H1 (cell line): ENCODE measurements around the gene PKP1. TPM values are rescaled to one million over a fixed set of nuclear protein-coding genes. Genes with fewer than 3 reads are reported as not detected.

ENCODE experiments used
- CTCF ChIA-PET: fragments of 300-600 bp; sonication (Branson Sonifier 250); formaldehyde crosslinking; loops from one replicate; lab custom pipeline; 2021; ENCODE audit not compliant: partially characterized antibody; lab: Charles Lee
- POLR2A ChIA-PET: fragments of 300-600 bp; sonication (Branson Sonifier 250); formaldehyde crosslinking; loops from one replicate; lab custom pipeline; 2021; ENCODE audit warnings: inconsistent platforms; ENCODE audit not compliant: partially characterized antibody; lab: Charles Lee
- DNase-seq, 2 experiments: peaks; one replicate each; pipeline versions ENCODE4 v3.0.0 to v3.0.0-alpha.2; 2010 to 2022; ENCODE audit warnings: low spot score in 2 of 2, low read depth in 1 of 2, mixed read lengths in 1 of 2
- FAIRE-seq: peaks from 2 replicates; lab custom pipeline; 2011; peaks lifted over from hg19 to GRCh38; lab: Jason Lieb, UNC
- H2AFZ ChIP-seq: 2 replicates; pipeline ENCODE4 v1.8.1; 2012; ENCODE audit warnings: low read length, inconsistent platforms
- H2AK5ac ChIP-seq: 2 replicates; pipeline ENCODE4 v1.6.1; 2013; ENCODE audit warnings: low read depth, low read length
- H2BK120ac ChIP-seq: replicated peaks from 2 replicates; pipeline ENCODE3; 2013; ENCODE audit warnings: low read depth, low read length, inconsistent platforms
- H2BK12ac ChIP-seq: 2 replicates; pipeline ENCODE4 v1.6.1; 2013; ENCODE audit warnings: low read depth, low read length
- H2BK15ac ChIP-seq: 2 replicates; pipeline ENCODE4 v1.6.1; 2013; ENCODE audit warnings: low read length
- H2BK20ac ChIP-seq: 2 replicates; pipeline ENCODE4 v1.6.1; 2013; ENCODE audit warnings: low read length
- H2BK5ac ChIP-seq: 2 replicates; pipeline ENCODE4 v1.6.1; 2013; ENCODE audit warnings: low read depth, low read length
- H3K14ac ChIP-seq: 2 replicates; pipeline ENCODE4 v1.6.1; 2013; ENCODE audit warnings: inconsistent platforms; ENCODE audit not compliant: insufficient read length
- H3K18ac ChIP-seq: 2 replicates; pipeline ENCODE4 v1.6.1; 2013; ENCODE audit warnings: low read length; ENCODE audit errors: extremely low read depth
- H3K23ac ChIP-seq: 2 replicates; pipeline ENCODE4 v1.6.1; 2013; ENCODE audit warnings: inconsistent platforms; ENCODE audit not compliant: insufficient read length
- H3K23me2 ChIP-seq: 2 replicates; pipeline ENCODE4 v1.6.1; 2013; ENCODE audit warnings: low read depth, low read length
- H3K27ac ChIP-seq: 2 replicates; pipeline ENCODE4 v1.6.1; 2011; ENCODE audit warnings: low read depth, low read length, inconsistent platforms
- H3K27me3 ChIP-seq, 4 experiments: replicated peaks in 1 of 4; 1 replicate in 1 of 4; 2 replicates in 3 of 4; pipeline versions ENCODE4 v1.6.1 to v1.8.1; 2011 to 2013; ENCODE audit warnings: low read length in 3 of 4, mild to moderate bottlenecking in 3 of 4, inconsistent platforms in 2 of 4, mixed read lengths in 2 of 4, moderate library complexity in 1 of 4; ENCODE audit not compliant: control insufficient read depth in 3 of 4, insufficient read depth in 3 of 4; ENCODE audit errors: extremely low read depth in 1 of 4
- H3K36me3 ChIP-seq, 4 experiments: 2 replicates each; pipeline versions ENCODE4 v1.6.1 to v1.8.1; 2011 to 2013; ENCODE audit warnings: mild to moderate bottlenecking in 4 of 4, low read length in 3 of 4, moderate library complexity in 2 of 4, control low read depth in 1 of 4, inconsistent platforms in 1 of 4; ENCODE audit not compliant: insufficient read depth in 4 of 4, control insufficient read depth in 2 of 4
- H3K4ac ChIP-seq: replicated peaks from 2 replicates; pipeline ENCODE3; 2013; ENCODE audit warnings: low read length, low read depth, mixed read lengths, inconsistent platforms; ENCODE audit not compliant: insufficient read length
- H3K4me1 ChIP-seq, 4 experiments: replicated peaks in 1 of 4; 1 replicate in 1 of 4; 2 replicates in 3 of 4; pipeline versions ENCODE4 v1.6.1 to v1.8.1; 2011 to 2013; ENCODE audit warnings: low read length in 3 of 4, inconsistent platforms in 2 of 4, mixed read lengths in 1 of 4; ENCODE audit not compliant: insufficient read depth in 4 of 4, control insufficient read depth in 3 of 4
- H3K4me2 ChIP-seq, 2 experiments: 2 replicates each; pipeline versions ENCODE4 v1.6.1 to v1.8.1; 2011 to 2013; ENCODE audit warnings: low read depth in 2 of 2, low read length in 2 of 2, control low read depth in 1 of 2, inconsistent platforms in 1 of 2, mild to moderate bottlenecking in 1 of 2; ENCODE audit not compliant: insufficient read depth in 1 of 2
- H3K4me3 ChIP-seq, 4 experiments: fragments of 200-600, 300-600 bp in 1 of 4; sonication (generic), shearing (Covaris generic), sonication (Bioruptor Twin) in 1 of 4; 2 replicates each; pipeline versions ENCODE4 v1.5.1 to v1.8.1; 2011 to 2016; ENCODE audit warnings: low read length in 4 of 4, low read depth in 3 of 4, control low read depth in 2 of 4, inconsistent platforms in 2 of 4, mild to moderate bottlenecking in 2 of 4, mixed read lengths in 1 of 4, moderate library complexity in 1 of 4; ENCODE audit not compliant: insufficient read depth in 2 of 4; ENCODE audit errors: extremely low read depth in 1 of 4
- H3K56ac ChIP-seq: replicated peaks from 2 replicates; pipeline ENCODE3; 2013; ENCODE audit warnings: low read depth, mild to moderate bottlenecking, mixed read lengths, low read length, inconsistent platforms; ENCODE audit not compliant: insufficient read length
- H3K79me1 ChIP-seq: 2 replicates; pipeline ENCODE4 v1.6.1; 2013; ENCODE audit warnings: low read depth, low read length, control low read depth
- H3K79me2 ChIP-seq, 2 experiments: 2 replicates each; pipeline versions ENCODE4 v1.6.1 to v1.8.1; 2012 to 2013; ENCODE audit warnings: low read length in 2 of 2, mild to moderate bottlenecking in 2 of 2, inconsistent platforms in 1 of 2; ENCODE audit not compliant: insufficient read depth in 2 of 2, control insufficient read depth in 1 of 2
- H3K9ac ChIP-seq, 4 experiments: replicated peaks in 1 of 4; 1 replicate in 1 of 4; 2 replicates in 3 of 4; pipeline versions ENCODE4 v1.6.1 to v1.8.1; 2011 to 2013; ENCODE audit warnings: low read depth in 3 of 4, low read length in 3 of 4, control low read depth in 2 of 4, mild to moderate bottlenecking in 2 of 4, moderate library complexity in 2 of 4, inconsistent platforms in 1 of 4; ENCODE audit errors: extremely low read depth in 1 of 4
- H3K9me3 ChIP-seq, 2 experiments: 2 replicates each; pipeline versions ENCODE4 v1.6.1 to v1.8.1; 2012 to 2013; ENCODE audit warnings: mild to moderate bottlenecking in 2 of 2, moderate library complexity in 2 of 2, control low read depth in 1 of 2, inconsistent platforms in 1 of 2, low read depth in 1 of 2, low read length in 1 of 2, mixed read lengths in 1 of 2; ENCODE audit not compliant: insufficient read depth in 2 of 2
- H4K20me1 ChIP-seq, 2 experiments: replicated peaks in 1 of 2; 2 replicates each; pipeline versions ENCODE3 to v1.8.1; 2011 to 2013; ENCODE audit warnings: inconsistent platforms in 2 of 2, low read length in 2 of 2, mild to moderate bottlenecking in 1 of 2; ENCODE audit not compliant: insufficient read depth in 2 of 2, control insufficient read depth in 1 of 2
- H4K5ac ChIP-seq: 2 replicates; pipeline ENCODE4 v1.6.1; 2013; ENCODE audit warnings: low read length, low read depth, mixed read lengths, inconsistent platforms; ENCODE audit not compliant: insufficient read length
- H4K8ac ChIP-seq: 2 replicates; pipeline ENCODE4 v1.8.0; 2013; ENCODE audit warnings: mild to moderate bottlenecking, moderate library complexity, low read length, inconsistent platforms; ENCODE audit not compliant: insufficient read depth; ENCODE audit errors: extremely low read depth
- H4K91ac ChIP-seq: replicated peaks from 2 replicates; pipeline ENCODE3; 2013; ENCODE audit warnings: low read length, mixed read lengths, inconsistent platforms; ENCODE audit not compliant: insufficient read length
- ATF2 ChIP-seq: IDR thresholded peaks from 2 replicates; pipeline ENCODE4 v1.6.1; 2012; ENCODE audit warnings: low read length, inconsistent platforms
- CHD1 ChIP-seq: IDR thresholded peaks from 2 replicates; pipeline ENCODE4 v1.6.1; 2012; ENCODE audit warnings: low read depth, low read length, improper control_type of control experiment
- EGR1 ChIP-seq: IDR thresholded peaks from 2 replicates; pipeline ENCODE4 v1.6.1; 2011; ENCODE audit warnings: low read depth, low read length, borderline replicate concordance
- EP300 ChIP-seq, 2 experiments: IDR thresholded peaks; 1 replicate in 1 of 2; 2 replicates in 1 of 2; pipeline ENCODE4 v1.6.1; 2011 to 2012; ENCODE audit warnings: low read depth in 2 of 2, low read length in 2 of 2, mild to moderate bottlenecking in 2 of 2, borderline replicate concordance in 1 of 2, inconsistent platforms in 1 of 2, moderate library complexity in 1 of 2
- HDAC6 ChIP-seq: IDR thresholded peaks from one replicate; pipeline ENCODE4 v1.7.1; 2012; ENCODE audit warnings: low read depth, mild to moderate bottlenecking, inconsistent platforms, low read length, moderate library complexity
- JUND ChIP-seq: IDR thresholded peaks from 2 replicates; pipeline ENCODE4 v1.6.1; 2011; ENCODE audit warnings: mild to moderate bottlenecking, improper control_type of control experiment, low read length
- MAFK ChIP-seq: IDR thresholded peaks from 2 replicates; pipeline ENCODE4 v1.6.1; 2012; ENCODE audit warnings: low read depth, mild to moderate bottlenecking, improper control_type of control experiment, low read length
- POLR2AphosphoS5 ChIP-seq: IDR thresholded peaks from 2 replicates; pipeline ENCODE4 v1.6.1; 2011; ENCODE audit warnings: low read depth, low read length
- RAD21 ChIP-seq, 2 experiments: IDR thresholded peaks in 1 of 2; conservative IDR thresholded peaks in 1 of 2; 2 replicates each; pipeline ENCODE4 v1.6.1; 2011; ENCODE audit warnings: low read depth in 2 of 2, low read length in 2 of 2, improper control_type of control experiment in 1 of 2, inconsistent platforms in 1 of 2, mild to moderate bottlenecking in 1 of 2, moderate library complexity in 1 of 2
- SUZ12 ChIP-seq: fragments of 200-600 bp; sonication (generic); IDR thresholded peaks from 2 replicates; pipeline ENCODE4 v1.6.1; 2012; ENCODE audit warnings: mild to moderate bottlenecking, inconsistent platforms, low read length, moderate library complexity, mixed read lengths
- TAF7 ChIP-seq: optimal IDR thresholded peaks from 2 replicates; pipeline ENCODE3; 2011; ENCODE audit warnings: low read depth, mild to moderate bottlenecking, inconsistent platforms, low read length, moderate library complexity, borderline replicate concordance
- TEAD4 ChIP-seq: IDR thresholded peaks from 2 replicates; pipeline ENCODE4 v1.6.1; 2012; ENCODE audit warnings: low read depth, low read length, inconsistent platforms, mixed read lengths
- WGBS, 2 experiments: shearing (Covaris generic) in 1 of 2; methylation state at CpG; one replicate each; pipeline versions ENCODE4 v1.1.6 to v1.1.7; 2013 to 2015; ENCODE audit warnings: low lambda C conversion rate in 2 of 2, mixed read lengths in 2 of 2, inconsistent platforms in 1 of 2, low coverage in 1 of 2, missing lambda C conversion rate in 1 of 2; ENCODE audit not compliant: insufficient replicate concordance in 2 of 2, insufficient coverage in 1 of 2, insufficient read length in 1 of 2; ENCODE audit errors: extremely low coverage in 1 of 2, missing lambda C conversion rate in 1 of 2; 5-methylcytosine and 5-hydroxymethylcytosine counted together
- polyA plus RNA-seq, 7 experiments: library from polyadenylated mRNA; depleted of rRNA in 3 of 7; stranded (reverse) in 5 of 7; unstranded in 2 of 7; fragments of >200 nt in 5 of 7; fragments of 200-250 nt in 2 of 7; gene quantifications; 1 replicate in 5 of 7; 2 replicates in 1 of 7; 4 replicates in 1 of 7; pipeline versions ENCODE4 v1.2.1 to v1.2.3, GENCODE V29; 2011 to 2013; ENCODE audit warnings: missing spikeins in 2 of 7, mixed read lengths in 2 of 7
- total RNA-seq: library from RNA; stranded (reverse); fragmentation: NEBNext Ultra II Directional; extraction: Animal tissue kit (Norgen Biotek cat#: 25700); gene quantifications from 2 replicates; pipeline ENCODE4 v1.2.1, GENCODE V29; 2021

Gene PKP1
- total and polyA plus RNA-seq, 2 of the 8 experiments (the other 6 are each of a cell fraction or from before 2014, with no cell fraction given) = 0.21 to 0.95 TPM

- Histone ChIP-seq H2BK15ac (no peak overlapping the region), H4K8ac (no peak overlapping the region), H3K56ac (no peak overlapping the region), H2AK5ac (no peak overlapping the region), H3K14ac (no peak overlapping the region), H3K27me3 (no peaks in the 10 kb centered on the region; a peak in 1 of 7 replicates), H2BK120ac (no peak overlapping the region), H3K9me3 (no peaks in the 10 kb centered on the region), H3K36me3 (no peaks in the 10 kb centered on the region), H4K5ac (no peak overlapping the region), H3K18ac (no peak overlapping the region), H2BK12ac (no peak overlapping the region), H4K91ac (no peak overlapping the region), H3K79me2 (no peaks in the 10 kb centered on the region), H3K79me1 (no peaks in the 10 kb centered on the region), H2BK20ac (no peak overlapping the region), H3K4me2 (no peak overlapping the region), H2AFZ (no peak overlapping the region), H3K23me2 (no peaks in the 10 kb centered on the region), H3K9ac (no peak overlapping the region), H4K20me1 (no peaks in the 10 kb centered on the region), H3K4ac (no peak overlapping the region), H3K23ac (no peak overlapping the region), H2BK5ac (no peak overlapping the region), H3K4me1 (no peaks in the 10 kb centered on the region; a peak in 1 of 7 replicates), H3K27ac (no peak overlapping the region), H3K4me3 (no peak overlapping the region)
- ChIA-PET CTCF (interaction anchor here (0.9 to 3.0 kb wide), 11 partner anchors 15 to 104 kb away, joined by 3 to 18 read pairs (median 10); no protein-coding TSS in a partner anchor), POLR2A (interaction anchor here (0.6 to 0.9 kb wide), 2 partner anchors 18 to 64 kb away, joined by 3 to 4 read pairs; no protein-coding TSS in a partner anchor)
- no peak for DNase-seq
- 65% methylated on average over 4 of the region's 4 CpGs; no CpG with 5 or more reads in 1 of the 2 experiments for WGBS, 2 experiments
- no peak for FAIRE-seq
- no peak for TF ChIP-seq CHD1
- TF ChIP-seq ATF2 = no peak
- TF ChIP-seq TEAD4 = no peak
- TF ChIP-seq JUND = no peak
- no peak for TF ChIP-seq MAFK
- TF ChIP-seq POLR2AphosphoS5 = no peak
- no peak for TF ChIP-seq HDAC6
- TF ChIP-seq RAD21 (IDR thresholded peaks at IDR 0.05 in 1 of 2, conservative IDR thresholded peaks at IDR 0.05 in 1 of 2; ENCODE audit: low read depth in 2 of 2, low read length in 2 of 2) = no peak
- TF ChIP-seq TAF7 = no peak
- TF ChIP-seq EGR1 = no peak
- TF ChIP-seq EP300 (IDR thresholded peaks at IDR 0.05; ENCODE audit: borderline replicate concordance in 1 of 2, low read depth in 2 of 2, low read length in 2 of 2) = no peak
- TF ChIP-seq SUZ12 = no peak
Observed at GRCh38 chr1:201326710-201327109, 43.4 kb downstream of the PKP1 start.
